Aorta (tissue), 5 donors: Measurements from ENCODE around the gene CHMP1B. TPM values are rescaled to one million over a fixed set of nuclear protein-coding genes. Genes with fewer than 3 reads are reported as not detected.
"Not testable (repeated sequence)": the region's sequence is repeated elsewhere in the genome, so short reads cannot be mapped to it uniquely, and the experiment has no call there.

Experiments used
- ATAC-seq: fragments of 200-7000 bp; cut with Tn5 transposase; one replicate; pipeline ENCODE4 v1.9.1; 2022; ENCODE audit warnings: moderate library complexity; ENCODE audit not compliant: low FRiP score
- DNase-seq, 2 donors: peaks; one replicate each; pipeline ENCODE4 v3.0.0-alpha.2; 2020
- H3K27ac ChIP-seq, 2 donors: one replicate each; pipeline ENCODE4 v1.5.1; 2013; ENCODE audit warnings: low read length in 2 of 2, mild to moderate bottlenecking in 2 of 2, moderate library complexity in 2 of 2, control low read depth in 1 of 2, inconsistent platforms in 1 of 2, low read depth in 1 of 2
- H3K27me3 ChIP-seq, 2 donors: one replicate each; pipeline ENCODE4 v1.6.1; 2013; ENCODE audit warnings: control low read depth in 1 of 2, low read length in 1 of 2, mild to moderate bottlenecking in 1 of 2, moderate library complexity in 1 of 2; ENCODE audit not compliant: insufficient read depth in 2 of 2, control insufficient read depth in 1 of 2
- H3K36me3 ChIP-seq, 2 donors: one replicate each; pipeline ENCODE4 v1.6.1; 2013; ENCODE audit warnings: control low read depth in 1 of 2, low read length in 1 of 2, mild to moderate bottlenecking in 1 of 2; ENCODE audit not compliant: insufficient read depth in 2 of 2, control insufficient read depth in 1 of 2
- H3K4me1 ChIP-seq, 2 donors: one replicate each; pipeline ENCODE4 v1.6.1; 2013; ENCODE audit warnings: low read length in 2 of 2, control low read depth in 1 of 2, mild to moderate bottlenecking in 1 of 2, moderate library complexity in 1 of 2; ENCODE audit not compliant: insufficient read depth in 2 of 2, control insufficient read depth in 1 of 2
- H3K4me3 ChIP-seq, 2 donors: one replicate each; pipeline ENCODE4 v1.5.1; 2013; ENCODE audit warnings: low read length in 2 of 2, control low read depth in 1 of 2, mild to moderate bottlenecking in 1 of 2
- H3K9me3 ChIP-seq: one replicate; pipeline ENCODE4 v1.6.1; 2013; ENCODE audit warnings: mild to moderate bottlenecking, low read length; ENCODE audit not compliant: control insufficient read depth
- WGBS, 2 donors: extraction: QIAGEN DNeasy Blood & Tissue Kit; methylation state at CpG; one replicate each; pipeline ENCODE4 v1.1.7; 2013; 5-methylcytosine and 5-hydroxymethylcytosine counted together
- intact Hi-C, 2 donors: fragments of 100-400 bp; cut with DNase I; formaldehyde crosslinking; loops; one replicate each; pipeline versions ENCODE4 v1.14.2 to v1.15.0; 2022
- polyA plus RNA-seq, 2 donors: library from polyadenylated mRNA; stranded (reverse); fragments of 200-250 nt; gene quantifications; one replicate each; pipeline ENCODE4 v1.2.3, GENCODE V29; 2013
- total RNA-seq, 2 donors: library from RNA; stranded (reverse); fragmentation: NEBNext Ultra II Directional; extraction: Animal tissue kit (Norgen Biotek cat#: 25700); gene quantifications; one replicate each; pipeline ENCODE4 v1.2.1, GENCODE V29; 2021
- donor health status: healthy with polysubstance abuse.
- donor health status: Bipolar disorder and iron deficiency.
- donor health status: DM: no; HTN: no; CAD: no.
- donor health status: DM: no; HTN: no; CAD: no.
- donor health status: DM: yes; HTN: yes; CAD: no.

Gene CHMP1B
- total and polyA plus RNA-seq, 4 donors: 33.0 to 42.8 (median 36.3) TPM

DNA sequence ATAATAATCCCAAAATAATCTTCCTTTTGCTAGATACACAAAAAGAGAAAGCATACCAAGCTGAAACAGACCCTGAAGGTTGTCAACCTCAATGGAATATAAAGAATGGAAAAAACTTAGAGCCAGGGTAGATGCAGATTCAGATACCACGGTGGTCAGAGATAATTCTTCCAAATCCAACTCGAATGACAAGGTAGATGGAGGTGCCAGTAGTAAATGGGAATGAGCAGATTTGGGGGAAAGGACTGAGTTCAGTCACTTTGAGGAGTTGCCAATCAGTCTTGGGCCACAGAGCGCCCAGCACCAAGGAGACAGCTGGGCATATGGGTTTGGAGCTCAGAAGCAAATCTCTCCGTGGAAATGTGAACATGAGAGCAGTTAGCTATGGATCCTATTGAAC lies 3.4 kb upstream of the CHMP1B start:
- Histone ChIP-seq H3K4me1 (no peaks in the 10 kb centered on the region), H3K4me3 (no peak overlapping the region), H3K27me3 (no peaks in the 10 kb centered on the region), H3K27ac (no peak overlapping the region), H3K9me3 (no peaks in the 10 kb centered on the region), H3K36me3 (no peaks in the 10 kb centered on the region)
- WGBS, 2 donors: 75% methylated on average over 4 of the region's 4 CpGs
- ATAC-seq (no peak), DNase-seq (no peak)
- intact Hi-C loops: no loop called here

DNA sequence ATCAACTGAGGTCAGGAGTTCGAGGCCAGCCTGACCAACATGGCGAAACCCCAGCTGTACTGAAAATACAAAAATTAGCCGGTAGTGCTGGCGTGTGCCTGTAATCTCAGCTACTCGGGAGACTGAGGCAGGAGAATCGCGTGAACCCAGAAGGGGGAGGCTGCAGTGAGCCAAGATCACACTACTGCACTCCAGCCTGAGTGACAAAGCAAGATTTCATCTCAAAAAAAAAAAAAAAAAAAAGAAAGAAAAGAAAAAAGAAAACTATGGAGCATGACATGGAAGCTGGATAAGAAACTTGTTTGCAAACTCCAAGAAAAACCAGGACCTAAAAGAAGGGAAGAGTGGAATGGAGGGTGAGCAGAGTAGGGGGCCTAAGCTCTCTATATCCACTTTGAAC lies 1.9 kb upstream of the CHMP1B start:
- Histone ChIP-seq H3K27me3 (no peaks in the 10 kb centered on the region), H3K9me3 (no peaks in the 10 kb centered on the region), H3K4me3 (no peak overlapping the region), H3K36me3 (no peaks in the 10 kb centered on the region), H3K27ac (no peak overlapping the region), H3K4me1 (peaks cover 0 to 2% of the 10 kb centered on the region in 2 donors)
- DNase-seq (no peak), ATAC-seq (no peak)
- 77 to 78% methylated on average over 7 of the region's 7 CpGs for WGBS, 2 donors
- intact Hi-C loops: no loop called here

GRCh38 chr18:11849841-11850634 lies 1.2 kb upstream of the CHMP1B start:
- peaks cover 0 to 2% of the 10 kb centered on the region in 2 donors for H3K4me1 ChIP-seq
- 2 to 5% methylated on average over 17 of the region's 17 CpGs for WGBS, 2 donors
- no peaks in the 10 kb centered on the region for H3K9me3 ChIP-seq
- DNase-seq: peak; percentile 86 to 88
- H3K27me3 ChIP-seq: no peaks in the 10 kb centered on the region
- H3K36me3 ChIP-seq: no peaks in the 10 kb centered on the region
- ATAC-seq: peak; percentile 64
- peak overlapping the region; percentile 46 to 86 for H3K4me3 ChIP-seq
- peak overlapping the region; percentile 85 to 88 for H3K27ac ChIP-seq
- intact Hi-C loops: loop anchor here (2.0 to 10.0 kb wide), 3 partner anchors 57 to 195 kb away; partner anchors contain the start of gene MPPE1 (in 2 of the 2)

GRCh38 chr18:11850821-11851145 lies 430 bp upstream of the CHMP1B start:
- DNase-seq (no peak), ATAC-seq (peak; percentile 84)
- H3K9me3 ChIP-seq: no peaks in the 10 kb centered on the region
- H3K4me1 ChIP-seq: peaks cover 0 to 2% of the 10 kb centered on the region in 2 donors
- peak overlapping the region; percentile 85 to 99 for H3K27ac ChIP-seq
- WGBS, 2 donors: 0% methylated on average over 10 of the region's 10 CpGs
- H3K4me3 ChIP-seq: peak overlapping the region; percentile 46 to 86
- H3K36me3 ChIP-seq: no peaks in the 10 kb centered on the region
- intact Hi-C loops: loop anchor here (2.0 to 10.0 kb wide), 3 partner anchors 57 to 196 kb away; partner anchors contain the start of gene MPPE1 (in 2 of the 2)
- no peaks in the 10 kb centered on the region for H3K27me3 ChIP-seq

- Histone ChIP-seq H3K4me1 (peaks cover 0 to 2% of the 10 kb centered on the region in 2 donors), H3K27ac (peak overlapping the region in 1 of 2 donors; percentile 99), H3K27me3 (no peaks in the 10 kb centered on the region), H3K4me3 (peak overlapping the region; percentile 94 to 100), H3K9me3 (no peaks in the 10 kb centered on the region), H3K36me3 (no peaks in the 10 kb centered on the region)
- peak; percentile 41 for ATAC-seq
- 1% methylated on average over 23 of the region's 23 CpGs for WGBS, 2 donors
- DNase-seq: peak; percentile 57 to 81
- intact Hi-C loops: loop anchor here (2.0 to 10.0 kb wide), 3 partner anchors 55 to 197 kb away; partner anchors contain the start of gene MPPE1 (in 2 of the 2)
Observed at GRCh38 chr18:11851806-11852337, 659 bp downstream of the CHMP1B start.

DNA sequence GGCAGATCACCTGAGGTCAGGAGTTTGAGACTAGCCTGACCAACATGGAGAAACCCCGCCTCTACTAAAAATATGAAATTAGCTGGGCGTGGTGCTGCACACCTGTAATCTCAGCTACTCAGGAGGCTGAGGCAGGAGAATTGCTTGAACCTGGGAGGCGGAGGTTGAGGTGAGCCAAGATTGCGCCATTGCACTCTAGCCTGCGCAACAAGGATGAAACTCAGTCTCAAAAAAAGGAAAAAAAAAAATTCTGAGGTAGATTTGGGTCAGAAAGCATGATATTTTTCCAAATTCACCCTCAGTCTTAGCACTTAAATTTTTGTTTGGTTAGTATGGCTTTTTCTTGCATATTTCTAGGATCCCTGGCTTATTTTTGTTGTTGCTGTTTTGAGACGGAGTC lies 3.3 kb downstream of the CHMP1B start:
- not testable (repeated sequence) for H3K27ac ChIP-seq, H3K9me3 ChIP-seq, H3K4me3 ChIP-seq, ATAC-seq, DNase-seq, H3K27me3 ChIP-seq, H3K36me3 ChIP-seq, H3K4me1 ChIP-seq
- intact Hi-C loops: loop anchor here (5.0 to 10.0 kb wide), 2 partner anchors 53 to 200 kb away; partner anchors contain the start of gene MPPE1 (in 1 of the 2)
- WGBS, 2 donors: 88 to 95% methylated on average over 6 of the region's 6 CpGs

GRCh38 chr18:11857177-11857887 lies 6.1 kb downstream of the CHMP1B start:
- intact Hi-C loops: loop anchor here in 1 of 2 donors (10.0 kb wide), 1 partner anchor 203 kb away; no protein-coding TSS in a partner anchor
- Histone ChIP-seq H3K36me3 (no peaks in the 10 kb centered on the region), H3K27me3 (no peaks in the 10 kb centered on the region), H3K4me3 (no peak overlapping the region), H3K9me3 (no peaks in the 10 kb centered on the region), H3K4me1 (peaks cover 0 to 2% of the 10 kb centered on the region in 2 donors), H3K27ac (peak overlapping the region; percentile 29 to 82)
- 10 to 13% methylated on average over 11 of the region's 11 CpGs for WGBS, 2 donors
- ATAC-seq (peak; percentile 80), DNase-seq (peak; percentile 81 to 92)

GRCh38 chr18:11859282-11859830 lies 8.1 kb downstream of the CHMP1B start:
- ATAC-seq (no peak), DNase-seq (no peak)
- Histone ChIP-seq H3K9me3 (no peaks in the 10 kb centered on the region), H3K4me1 (no peaks in the 10 kb centered on the region), H3K27ac (no peak overlapping the region), H3K27me3 (no peaks in the 10 kb centered on the region), H3K36me3 (no peaks in the 10 kb centered on the region), H3K4me3 (no peak overlapping the region)
- whole genome bisulfite sequencing, 2 donors: 90 to 92% methylated on average over 7 of the region's 7 CpGs
- intact Hi-C loops: loop anchor here in 1 of 2 donors (10.0 kb wide), 1 partner anchor 205 kb away; no protein-coding TSS in a partner anchor
